MM.1S (cell line): ENCODE results near the gene MOCS1.

Source experiments
- DNase-seq: peaks from one replicate; pipeline ENCODE4 v3.0.0-alpha.2; 2015
- H2AFZ ChIP-seq: fragments of 300-600 bp; sonication (generic); 2 replicates; pipeline ENCODE4 v1.6.0; 2016; ENCODE audit warnings: antibody characterized with exemption, low read length
- H3F3A ChIP-seq: fragments of 300-600 bp; sonication (generic); 2 replicates; pipeline ENCODE4 v1.6.1; 2016; ENCODE audit warnings: mild to moderate bottlenecking, antibody characterized with exemption, low read length, moderate library complexity, mixed read lengths; ENCODE audit not compliant: insufficient read depth
- H3K27ac ChIP-seq: fragments of 300-600 bp; sonication (generic); 2 replicates; pipeline ENCODE4 v1.5.1; 2016; ENCODE audit warnings: mild to moderate bottlenecking, low read length
- H3K27me3 ChIP-seq: fragments of 300-600 bp; sonication (generic); replicated peaks from 2 replicates; pipeline ENCODE4 v1.6.0; 2016; ENCODE audit warnings: low read length; ENCODE audit not compliant: insufficient read depth
- H3K36me3 ChIP-seq: fragments of 300-600 bp; sonication (generic); replicated peaks from 2 replicates; pipeline ENCODE4 v1.6.1; 2016; ENCODE audit warnings: mild to moderate bottlenecking, low read length, mixed read lengths; ENCODE audit not compliant: insufficient read depth
- H3K4me1 ChIP-seq: fragments of 300-600 bp; sonication (generic); 2 replicates; pipeline ENCODE4 v1.6.1; 2016; ENCODE audit warnings: low read length, mixed read lengths
- H3K4me2 ChIP-seq: fragments of 300-600 bp; sonication (generic); 2 replicates; pipeline ENCODE4 v1.6.0; 2016; ENCODE audit warnings: low read depth, low read length
- H3K4me3 ChIP-seq: fragments of 300-600 bp; sonication (generic); 2 replicates; pipeline ENCODE4 v1.5.1; 2016; ENCODE audit warnings: low read length, mixed read lengths
- H3K79me2 ChIP-seq: fragments of 300-600 bp; sonication (generic); 2 replicates; pipeline ENCODE4 v1.6.1; 2016; ENCODE audit warnings: mixed run types, low read length, mixed read lengths
- H3K9ac ChIP-seq: fragments of 300-600 bp; sonication (generic); 2 replicates; pipeline ENCODE4 v1.6.1; 2016; ENCODE audit warnings: low read length, mixed read lengths
- H3K9me2 ChIP-seq: fragments of 300-600 bp; sonication (generic); replicated peaks from 2 replicates; pipeline ENCODE4 v1.6.1; 2016; ENCODE audit warnings: mild to moderate bottlenecking, low read length, mixed read lengths; ENCODE audit not compliant: insufficient read depth
- H3K9me3 ChIP-seq: fragments of 300-600 bp; sonication (generic); replicated peaks from 2 replicates; pipeline ENCODE4 v1.6.1; 2016; ENCODE audit warnings: mild to moderate bottlenecking, low read length, mixed read lengths; ENCODE audit not compliant: insufficient read depth
- H4K20me1 ChIP-seq: fragments of 300-600 bp; sonication (generic); 2 replicates; pipeline ENCODE4 v1.6.1; 2016; ENCODE audit warnings: mild to moderate bottlenecking, low read length, moderate library complexity, mixed read lengths; ENCODE audit not compliant: insufficient read depth
- CTCF ChIP-seq: fragments of 300-600 bp; sonication (generic); IDR thresholded peaks from 2 replicates; pipeline ENCODE4 v1.5.1; 2016; ENCODE audit warnings: antibody characterized with exemption, low read length, mixed read lengths
- EZH2 ChIP-seq: fragments of 300-600 bp; sonication (generic); optimal IDR thresholded peaks from 2 replicates; pipeline ENCODE3; 2017; ENCODE audit warnings: low read depth, mild to moderate bottlenecking, antibody characterized with exemption, low read length, mixed read lengths
- EZH2phosphoT487 ChIP-seq: fragments of 300-600 bp; sonication (generic); IDR thresholded peaks from 2 replicates; pipeline ENCODE4 v1.6.1; 2018; ENCODE audit warnings: antibody characterized with exemption, low read length

MOCS1 gene

DNA sequence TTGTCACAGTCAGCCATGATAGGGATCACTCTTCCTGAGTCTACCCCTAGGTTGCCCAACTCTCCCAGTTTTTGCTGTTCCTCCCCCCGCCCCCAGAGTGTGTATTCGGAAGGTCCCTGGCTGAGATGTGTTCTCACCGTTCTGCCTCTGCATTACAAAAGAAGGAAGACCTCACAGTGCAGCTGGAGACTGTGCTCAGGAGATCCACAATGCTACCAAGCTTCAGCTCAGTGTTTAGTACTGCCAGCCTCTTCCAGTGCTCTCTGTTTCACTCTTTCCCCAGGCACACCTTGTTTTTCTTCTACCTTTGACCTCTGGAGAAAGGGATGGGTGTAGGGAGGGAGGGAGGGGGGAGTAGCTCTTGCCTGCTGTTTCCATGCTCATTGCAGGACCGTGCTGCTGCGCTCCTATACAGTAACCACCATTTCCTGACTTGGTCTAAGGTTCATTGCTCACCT lies 13.4 kb upstream of the MOCS1 start:
- no peaks in the 10 kb centered on the region for H3F3A ChIP-seq
- no peaks in the 10 kb centered on the region for H3K9me2 ChIP-seq
- TF ChIP-seq CTCF = no peak
- no peak for TF ChIP-seq EZH2phosphoT487
- TF ChIP-seq EZH2 = no peak
- H3K4me2 ChIP-seq = no peak overlapping the region
- no peaks in the 10 kb centered on the region for H3K79me2 ChIP-seq
- no peak overlapping the region for H3K9ac ChIP-seq
- no peak overlapping the region for H3K27ac ChIP-seq
- no peak overlapping the region for H2AFZ ChIP-seq
- no peaks in the 10 kb centered on the region for H3K9me3 ChIP-seq
- no peak overlapping the region for H3K4me3 ChIP-seq
- no peaks in the 10 kb centered on the region for H3K4me1 ChIP-seq
- H3K27me3 ChIP-seq = no peaks in the 10 kb centered on the region
- DNase-seq = no peak
- H3K36me3 ChIP-seq = no peaks in the 10 kb centered on the region
- no peaks in the 10 kb centered on the region for H4K20me1 ChIP-seq

DNA sequence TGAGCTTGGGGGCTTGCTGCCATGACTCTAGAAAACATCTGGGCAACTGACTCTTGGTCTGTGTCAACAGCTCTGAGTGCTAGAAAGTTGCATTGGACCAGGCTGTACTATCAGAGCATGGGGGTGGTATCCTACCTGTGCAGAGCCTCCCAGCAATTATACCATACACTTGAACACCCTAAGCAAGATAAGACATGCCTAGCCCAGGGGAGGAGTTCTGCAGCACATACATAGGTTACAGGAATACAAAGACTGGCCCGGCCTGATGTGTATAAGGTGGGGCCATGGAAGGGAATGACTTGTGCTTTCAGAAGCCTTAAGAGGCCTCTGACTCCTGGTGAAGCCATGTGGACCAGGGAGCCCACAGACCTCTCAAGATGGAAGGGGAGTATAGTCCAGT lies 11.4 kb upstream of the MOCS1 start:
- H2AFZ ChIP-seq = no peak overlapping the region
- H3K36me3 ChIP-seq = no peaks in the 10 kb centered on the region
- no peak for DNase-seq
- no peak overlapping the region for H3K9ac ChIP-seq
- no peaks in the 10 kb centered on the region for H3K27me3 ChIP-seq
- no peaks in the 10 kb centered on the region for H3K4me1 ChIP-seq
- H4K20me1 ChIP-seq = no peaks in the 10 kb centered on the region
- H3K9me2 ChIP-seq = no peaks in the 10 kb centered on the region
- H3F3A ChIP-seq = no peaks in the 10 kb centered on the region
- H3K9me3 ChIP-seq = no peaks in the 10 kb centered on the region
- H3K79me2 ChIP-seq = no peaks in the 10 kb centered on the region
- TF ChIP-seq CTCF (no peak), EZH2 (no peak), EZH2phosphoT487 (no peak)
- no peak overlapping the region for H3K4me3 ChIP-seq
- H3K27ac ChIP-seq = no peak overlapping the region
- no peak overlapping the region for H3K4me2 ChIP-seq

GRCh38 chr6:39942903-39943580 lies 8.8 kb upstream of the MOCS1 start:
- TF ChIP-seq EZH2 = no peak
- TF ChIP-seq CTCF = no peak
- no peak for TF ChIP-seq EZH2phosphoT487
- Histone ChIP-seq H4K20me1 (no peaks in the 10 kb centered on the region), H3K4me1 (no peaks in the 10 kb centered on the region), H3K4me3 (no peak overlapping the region), H3K9ac (no peak overlapping the region), H3K4me2 (no peak overlapping the region), H2AFZ (no peak overlapping the region), H3K27ac (no peak overlapping the region), H3K27me3 (no peaks in the 10 kb centered on the region), H3F3A (no peaks in the 10 kb centered on the region), H3K36me3 (no peaks in the 10 kb centered on the region), H3K9me2 (no peaks in the 10 kb centered on the region), H3K79me2 (no peaks in the 10 kb centered on the region), H3K9me3 (no peaks in the 10 kb centered on the region)
- no peak for DNase-seq
